OCI-LY3 (cell line): ENCODE measurements around the gene SLX9.

Source experiments
- H2AFZ ChIP-seq: fragments of 200-600, 300-600 bp; shearing (Covaris generic); 2 replicates; pipeline ENCODE4 v1.6.0; 2014; ENCODE audit warnings: antibody characterized with exemption, low read depth, low read length
- H3K27ac ChIP-seq: fragments of 200-600, 300-600 bp; sonication (generic); 2 replicates; pipeline ENCODE4 v1.5.1; 2014; ENCODE audit warnings: mild to moderate bottlenecking, low read length, moderate library complexity, mixed read lengths
- H3K27me3 ChIP-seq: fragments of 200-600, 300-600 bp; sonication (generic); 2 replicates; pipeline ENCODE4 v1.6.1; 2014; ENCODE audit warnings: low read depth, low read length, mixed read lengths
- H3K36me3 ChIP-seq: fragments of 200-600, 300-600 bp; sonication (generic); replicated peaks from 2 replicates; pipeline ENCODE3; 2014; ENCODE audit warnings: low read depth, low read length, mixed read lengths
- H3K4me1 ChIP-seq: fragments of 300-600, 200-600 bp; sonication (generic); 2 replicates; pipeline ENCODE4 v1.6.1; 2014; ENCODE audit warnings: low read length, mixed read lengths
- H3K4me2 ChIP-seq: fragments of 200-600, 300-600 bp; sonication (generic); 2 replicates; pipeline ENCODE4 v1.6.1; 2014; ENCODE audit warnings: low read length, mixed read lengths
- H3K4me3 ChIP-seq: fragments of 300-600, 200-600 bp; sonication (generic); 2 replicates; pipeline ENCODE4 v1.5.1; 2014; ENCODE audit warnings: antibody characterized with exemption, mild to moderate bottlenecking, low read length, moderate library complexity
- H3K79me2 ChIP-seq: fragments of 300-600, 200-600 bp; shearing (Covaris generic); 2 replicates; pipeline ENCODE4 v1.6.1; 2014; ENCODE audit warnings: mild to moderate bottlenecking, low read length, mixed read lengths
- H3K9ac ChIP-seq: fragments of 300-600, 200-600 bp; shearing (Covaris generic); 2 replicates; pipeline ENCODE4 v1.6.0; 2014; ENCODE audit warnings: mild to moderate bottlenecking, low read length, moderate library complexity
- H3K9me3 ChIP-seq: fragments of 200-600, 300-600 bp; shearing (Covaris generic); 2 replicates; pipeline ENCODE4 v1.6.1; 2014; ENCODE audit warnings: low read length, mixed read lengths; ENCODE audit not compliant: insufficient read depth
- H4K20me1 ChIP-seq: fragments of 200-600, 300-600 bp; sonication (generic); 2 replicates; pipeline ENCODE4 v1.6.1; 2016; ENCODE audit warnings: low read length, mixed read lengths; ENCODE audit not compliant: insufficient read depth
- CTCF ChIP-seq: fragments of 200-600, 300-600 bp; sonication (generic); IDR thresholded peaks from 2 replicates; pipeline ENCODE4 v1.5.1; 2014; ENCODE audit warnings: antibody characterized with exemption, low read length, low read depth
- EZH2phosphoT487 ChIP-seq: fragments of 200-600 bp; shearing (Covaris generic); IDR thresholded peaks from 2 replicates; pipeline ENCODE4 v1.6.1; 2018; ENCODE audit warnings: antibody characterized with exemption, mixed run types, low read depth

SLX9 gene

DNA sequence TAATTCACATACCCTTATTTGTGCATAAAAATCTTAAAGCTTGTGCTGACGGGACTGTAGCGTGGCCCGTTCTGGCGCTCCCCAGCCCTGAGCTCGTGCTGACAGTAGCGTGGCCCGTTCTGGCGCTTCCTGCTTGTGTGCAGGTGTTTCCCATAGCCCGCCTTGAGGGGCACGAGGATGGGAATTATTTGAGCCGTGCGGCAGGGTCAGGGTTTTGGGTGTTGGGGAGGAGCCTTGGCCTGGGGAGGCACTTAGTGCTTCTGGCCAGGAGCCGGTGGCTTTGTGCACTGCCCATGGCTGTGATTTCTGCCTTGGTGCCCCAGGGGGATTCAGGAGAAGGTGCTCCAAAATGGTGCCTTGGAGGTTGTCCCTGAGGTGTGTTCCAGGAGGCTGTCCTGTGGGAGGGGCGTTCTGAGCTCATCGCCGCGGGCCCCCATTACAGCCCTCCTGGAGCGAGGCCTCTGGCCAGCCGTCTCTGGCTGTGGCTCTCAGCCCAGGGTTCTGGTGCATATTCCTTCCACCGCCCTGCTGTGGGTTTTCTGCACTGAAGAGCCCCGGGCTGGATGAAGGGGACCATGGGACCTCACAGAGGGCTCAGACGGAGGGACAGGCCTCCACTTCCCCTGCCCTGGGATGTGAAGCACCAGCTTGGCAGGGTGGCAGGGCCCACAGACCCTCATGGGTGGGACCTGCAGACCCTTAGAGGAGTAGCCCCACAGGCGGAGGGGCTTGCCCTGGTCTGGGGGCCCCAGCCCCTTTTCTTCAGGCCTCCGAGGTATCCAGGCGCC, 6.6 kb downstream of the SLX9 start:
- Histone ChIP-seq H3K27me3 (no peaks in the 10 kb centered on the region), H3K4me1 (peaks cover 22% of the 10 kb centered on the region), H4K20me1 (peaks cover 51% of the 10 kb centered on the region), H3K27ac (no peak overlapping the region), H3K9ac (no peak overlapping the region), H3K4me3 (no peak overlapping the region), H2AFZ (no peak overlapping the region), H3K36me3 (peaks cover 16% of the 10 kb centered on the region), H3K4me2 (no peak overlapping the region), H3K79me2 (peaks cover 92% of the 10 kb centered on the region), H3K9me3 (no peaks in the 10 kb centered on the region)
- TF ChIP-seq CTCF: no peak
- TF ChIP-seq EZH2phosphoT487: no peak

DNA sequence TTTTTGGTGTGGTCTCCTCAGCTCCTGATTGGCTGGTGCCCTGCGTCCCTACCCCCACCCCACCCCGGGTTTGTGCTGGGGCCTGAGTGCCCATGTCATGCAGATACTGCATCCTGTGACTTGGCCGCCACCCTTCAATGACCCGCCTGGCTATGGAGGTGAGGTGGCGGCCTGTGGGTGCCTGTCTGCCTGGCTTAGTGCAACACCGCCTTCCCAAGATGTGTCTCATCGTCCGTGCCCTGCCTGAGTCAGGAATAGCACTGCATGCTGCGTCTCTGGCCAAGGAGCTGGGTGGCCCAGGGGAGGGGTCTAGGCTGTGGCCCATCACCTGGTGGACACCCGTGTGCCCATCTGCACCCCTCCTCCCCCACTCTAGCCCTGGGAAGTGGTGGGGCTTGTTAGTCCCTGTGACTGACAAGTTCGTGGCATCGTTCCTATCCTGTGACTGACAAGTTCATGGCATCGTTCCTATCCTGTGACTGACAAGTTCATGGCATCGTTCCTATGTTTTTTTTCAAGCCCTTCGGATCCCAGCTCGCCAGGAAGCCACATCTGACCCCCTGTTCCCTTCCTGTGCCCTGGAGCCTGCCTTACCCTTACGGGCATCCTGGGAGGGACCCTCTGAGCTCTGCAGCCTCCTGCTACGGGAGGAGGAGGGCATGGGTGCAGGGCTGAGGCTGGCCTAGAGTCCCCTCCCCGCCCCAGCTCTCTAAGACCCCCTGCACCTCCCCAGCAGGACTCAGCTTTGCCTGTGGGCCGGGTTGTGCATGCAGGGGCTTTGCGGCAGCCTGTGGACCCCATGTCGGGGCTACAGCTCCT, 7.5 kb downstream of the SLX9 start:
- H3K36me3 ChIP-seq: peaks cover 18% of the 10 kb centered on the region
- no peaks in the 10 kb centered on the region for H3K27me3 ChIP-seq
- no peak overlapping the region for H3K4me3 ChIP-seq
- H3K79me2 ChIP-seq: peaks cover 89% of the 10 kb centered on the region
- TF ChIP-seq EZH2phosphoT487 (no peak), CTCF (no peak)
- peaks cover 14% of the 10 kb centered on the region for H3K4me1 ChIP-seq
- peaks cover 42% of the 10 kb centered on the region for H4K20me1 ChIP-seq
- no peak overlapping the region for H3K9ac ChIP-seq
- no peak overlapping the region for H2AFZ ChIP-seq
- H3K4me2 ChIP-seq: no peak overlapping the region
- H3K9me3 ChIP-seq: no peaks in the 10 kb centered on the region
- no peak overlapping the region for H3K27ac ChIP-seq

DNA sequence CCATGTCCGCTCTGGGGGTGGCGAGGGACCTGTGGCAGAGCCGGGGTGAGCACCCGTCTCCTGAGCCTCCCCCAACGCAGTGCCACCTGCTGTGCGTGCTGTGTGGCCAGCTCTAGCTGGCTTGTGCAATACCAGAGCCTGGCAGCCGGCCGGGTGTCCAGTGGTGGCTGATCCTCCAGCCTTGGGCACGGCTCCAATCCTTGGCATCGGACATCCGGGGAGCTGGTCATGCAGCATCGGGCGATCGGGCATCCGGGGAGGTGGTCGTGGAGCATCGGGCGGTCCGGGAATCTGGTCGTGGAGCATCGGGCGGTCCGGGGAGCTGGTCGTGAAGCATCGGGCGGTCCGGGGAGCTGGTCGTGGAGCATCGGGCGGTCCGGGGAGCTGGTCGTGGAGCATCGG, 8.1 kb downstream of the SLX9 start:
- H3K9ac ChIP-seq: no peak overlapping the region
- TF ChIP-seq CTCF: no peak
- no peak for TF ChIP-seq EZH2phosphoT487
- H3K27me3 ChIP-seq: no peaks in the 10 kb centered on the region
- no peak overlapping the region for H2AFZ ChIP-seq
- H3K4me2 ChIP-seq: no peak overlapping the region
- H4K20me1 ChIP-seq: peaks cover 40% of the 10 kb centered on the region
- peaks cover 8% of the 10 kb centered on the region for H3K4me1 ChIP-seq
- peaks cover 89% of the 10 kb centered on the region for H3K79me2 ChIP-seq
- H3K9me3 ChIP-seq: no peaks in the 10 kb centered on the region
- no peak overlapping the region for H3K4me3 ChIP-seq
- H3K36me3 ChIP-seq: peaks cover 18% of the 10 kb centered on the region
- H3K27ac ChIP-seq: no peak overlapping the region

- Histone ChIP-seq H3K27ac (no peak overlapping the region), H3K9ac (no peak overlapping the region), H2AFZ (no peak overlapping the region), H3K9me3 (no peaks in the 10 kb centered on the region), H3K4me3 (no peak overlapping the region), H3K27me3 (no peaks in the 10 kb centered on the region), H4K20me1 (peaks cover 35% of the 10 kb centered on the region), H3K36me3 (peaks cover 15% of the 10 kb centered on the region), H3K4me1 (peaks cover 1% of the 10 kb centered on the region), H3K79me2 (peaks cover 89% of the 10 kb centered on the region), H3K4me2 (no peak overlapping the region)
- TF ChIP-seq EZH2phosphoT487 (no peak), CTCF (no peak)
These were observed 8.7 kb downstream of the SLX9 start for GRCh38 chr21:44948426-44949120.
